ENCODE data around the gene CENPU.

DNA sequence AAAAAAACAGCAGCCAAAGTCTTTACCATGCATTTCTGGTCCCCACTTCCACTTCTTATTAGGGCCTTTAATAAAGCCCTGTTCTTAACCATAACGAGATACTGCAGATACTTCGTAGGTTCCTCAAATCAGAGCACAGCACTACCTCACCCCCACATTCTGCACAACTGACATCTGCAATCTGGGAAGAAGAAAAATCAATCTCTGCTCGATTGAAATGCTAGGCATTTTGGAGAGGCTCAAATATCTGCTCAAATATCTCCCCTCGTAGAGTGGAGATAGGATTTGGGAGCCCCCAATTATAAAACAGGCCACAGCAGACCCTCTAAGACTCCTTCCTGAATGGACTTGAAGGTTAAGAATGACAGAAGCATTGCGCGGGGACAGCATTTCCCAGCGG, 40.3 kb upstream of the CENPU start:
- TF ChIP-seq EP300 (IDR thresholded peaks at IDR 0.05) (no peak), POLR2AphosphoS5 (IDR thresholded peaks at IDR 0.05) (no peak), POLR2A (IDR thresholded peaks at IDR 0.05; ENCODE audit: low read depth) (no peak)
- TF ChIP-seq, protein P1, sequence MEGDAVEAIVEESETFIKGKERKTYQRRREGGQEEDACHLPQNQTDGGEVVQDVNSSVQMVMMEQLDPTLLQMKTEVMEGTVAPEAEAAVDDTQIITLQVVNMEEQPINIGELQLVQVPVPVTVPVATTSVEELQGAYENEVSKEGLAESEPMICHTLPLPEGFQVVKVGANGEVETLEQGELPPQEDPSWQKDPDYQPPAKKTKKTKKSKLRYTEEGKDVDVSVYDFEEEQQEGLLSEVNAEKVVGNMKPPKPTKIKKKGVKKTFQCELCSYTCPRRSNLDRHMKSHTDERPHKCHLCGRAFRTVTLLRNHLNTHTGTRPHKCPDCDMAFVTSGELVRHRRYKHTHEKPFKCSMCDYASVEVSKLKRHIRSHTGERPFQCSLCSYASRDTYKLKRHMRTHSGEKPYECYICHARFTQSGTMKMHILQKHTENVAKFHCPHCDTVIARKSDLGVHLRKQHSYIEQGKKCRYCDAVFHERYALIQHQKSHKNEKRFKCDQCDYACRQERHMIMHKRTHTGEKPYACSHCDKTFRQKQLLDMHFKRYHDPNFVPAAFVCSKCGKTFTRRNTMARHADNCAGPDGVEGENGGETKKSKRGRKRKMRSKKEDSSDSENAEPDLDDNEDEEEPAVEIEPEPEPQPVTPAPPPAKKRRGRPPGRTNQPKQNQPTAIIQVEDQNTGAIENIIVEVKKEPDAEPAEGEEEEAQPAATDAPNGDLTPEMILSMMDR (IDR thresholded peaks at IDR 0.05) = no peak

All from esophagus muscularis mucosa (tissue), 4 donors.